HG02981 (cell line): ENCODE measurements around the gene ALOXE3.

Experiments used
- ATAC-seq: cut with Tn5 transposase; IDR thresholded peaks from one replicate; pipeline ENCODE4 v1.9.1; 2021; ENCODE audit warnings: mild to moderate bottlenecking, moderate library complexity; ENCODE audit not compliant: unreplicated experiment

The ALOXE3 gene

GRCh38 chr17:8154608-8155155 lies 36.4 kb upstream of the ALOXE3 start:
- ATAC-seq: no peak

- ATAC-seq: no peak
These were observed 35.8 kb upstream of the ALOXE3 start for GRCh38 chr17:8153957-8154607.

GRCh38 chr17:8153525-8153956 lies 35.2 kb upstream of the ALOXE3 start:
- ATAC-seq: no peak

DNA sequence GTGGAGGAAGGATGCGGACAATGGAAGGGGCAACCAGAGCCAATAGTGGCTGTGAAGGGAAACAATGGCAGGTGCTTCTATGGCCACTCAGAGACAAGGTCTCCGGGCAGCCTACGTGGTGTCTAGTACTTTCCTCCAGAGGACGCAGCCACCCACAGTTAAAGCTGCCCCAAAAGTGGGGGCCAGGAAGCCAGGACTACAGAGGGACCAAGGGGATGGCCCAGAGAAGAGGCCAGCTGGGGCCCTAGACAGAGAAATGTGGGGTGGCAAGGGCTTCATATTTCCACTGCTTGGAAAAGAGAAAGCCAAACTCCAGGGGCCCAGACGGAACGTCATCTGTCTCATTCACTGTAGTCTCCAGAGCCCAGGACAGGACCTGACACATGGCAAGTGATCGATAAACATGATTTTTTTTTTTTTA lies 34.7 kb upstream of the ALOXE3 start:
- ATAC-seq: no peak

DNA sequence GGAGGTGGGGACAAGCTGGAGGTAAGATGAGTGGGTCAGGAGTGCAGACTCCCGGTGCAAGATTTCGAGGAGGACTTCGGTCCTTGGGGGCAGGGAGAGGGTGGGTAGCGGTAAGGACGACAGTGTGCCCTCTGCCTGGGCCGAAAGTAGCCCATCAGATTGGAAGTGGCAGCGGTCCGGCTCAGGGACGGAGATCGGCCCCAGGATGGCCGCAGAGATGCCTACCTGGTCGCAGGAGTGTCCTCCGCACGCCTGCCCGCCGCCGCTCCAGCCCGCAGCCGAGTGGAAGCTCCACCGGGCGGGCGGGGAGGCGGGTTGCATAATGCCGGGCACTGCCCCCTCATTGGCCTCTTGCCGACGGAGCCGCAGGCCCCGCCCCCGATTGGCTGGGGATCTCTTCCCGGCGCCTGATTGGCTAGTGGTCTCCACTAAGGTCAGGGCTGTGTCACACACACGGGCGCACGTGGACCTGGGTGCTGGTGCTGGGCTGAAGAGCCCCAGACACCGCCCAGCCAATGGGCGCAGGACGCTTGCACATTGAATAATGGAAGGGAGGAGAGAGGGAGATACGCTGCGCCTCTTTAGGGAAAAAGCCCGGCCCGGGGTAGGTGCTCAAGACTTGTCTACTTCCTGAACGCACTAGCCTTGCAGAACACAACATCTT lies 33.9 kb upstream of the ALOXE3 start, which contains the start of gene PER1:
TSS of gene PER1 (minus strand) at position 293 of the 664 bp plus-strand sequence. CDS start 1,698 bp downstream, outside the sequence.
- no peak for ATAC-seq

DNA sequence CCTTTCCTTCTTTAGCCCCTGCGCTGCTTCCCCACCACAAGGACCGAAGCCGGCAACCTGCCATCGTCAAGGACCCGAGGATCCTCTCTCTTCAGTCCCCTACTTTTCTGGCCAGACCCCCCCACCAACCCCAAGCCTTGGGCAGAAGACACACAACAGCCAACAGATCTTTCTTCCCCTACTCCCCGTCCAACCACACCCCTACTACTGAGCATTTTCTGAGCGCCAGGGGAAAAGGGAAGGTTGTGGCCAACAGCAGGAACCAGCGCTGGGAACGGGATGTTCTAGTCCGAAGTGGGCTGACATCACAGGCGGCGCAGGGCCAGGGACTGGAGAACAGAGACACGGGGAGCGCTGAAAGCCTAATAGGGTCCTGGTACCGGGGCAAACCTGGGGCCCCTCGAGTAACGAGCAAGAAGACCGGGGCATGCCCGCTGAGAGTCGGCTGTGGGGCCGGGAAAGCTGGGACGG lies 33.4 kb upstream of the ALOXE3 start:
- no peak for ATAC-seq

- ATAC-seq: peak; percentile 39
These were observed 32.9 kb upstream of the ALOXE3 start for GRCh38 chr17:8151120-8151640.

- no peak for ATAC-seq
These were observed 32.1 kb upstream of the ALOXE3 start for GRCh38 chr17:8150194-8151119.

DNA sequence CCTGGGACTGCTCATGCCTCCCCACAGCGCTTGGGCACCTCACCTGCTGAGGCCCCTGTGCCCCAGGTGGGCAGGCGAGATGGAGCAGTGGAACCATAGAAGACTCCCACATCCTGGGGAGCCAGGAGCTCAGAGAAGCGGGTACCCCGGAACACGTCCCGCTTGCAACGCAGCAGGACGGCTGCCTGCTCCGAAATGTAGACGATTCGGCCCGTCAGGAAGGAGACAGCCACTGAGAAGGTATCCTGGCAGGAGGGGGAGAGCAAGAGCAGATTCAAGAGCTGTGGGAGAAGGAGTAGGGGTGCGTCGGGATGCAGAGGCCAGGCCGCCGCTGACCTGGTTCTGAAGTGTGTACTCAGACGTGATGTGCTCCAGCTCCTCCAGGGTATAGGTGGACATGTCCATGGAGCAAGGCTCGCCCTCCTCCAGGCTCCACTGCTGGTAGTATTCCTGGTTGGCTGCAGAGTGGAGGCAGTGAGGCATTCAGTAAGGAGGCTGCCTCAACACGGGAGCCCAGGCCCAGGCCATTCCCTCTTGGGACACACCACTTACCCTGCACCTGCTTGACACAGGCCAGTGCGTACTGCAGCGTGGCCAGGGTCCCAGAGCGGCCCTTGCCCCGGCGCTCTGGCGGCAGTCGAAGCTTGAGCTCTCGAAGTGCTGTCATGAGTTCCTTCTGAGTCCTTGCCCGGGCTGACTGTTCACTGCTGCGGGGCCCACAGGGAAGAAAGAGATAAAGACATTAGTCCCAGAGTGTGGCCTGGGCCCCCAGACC lies 31.3 kb upstream of the ALOXE3 start:
- no peak for ATAC-seq

DNA sequence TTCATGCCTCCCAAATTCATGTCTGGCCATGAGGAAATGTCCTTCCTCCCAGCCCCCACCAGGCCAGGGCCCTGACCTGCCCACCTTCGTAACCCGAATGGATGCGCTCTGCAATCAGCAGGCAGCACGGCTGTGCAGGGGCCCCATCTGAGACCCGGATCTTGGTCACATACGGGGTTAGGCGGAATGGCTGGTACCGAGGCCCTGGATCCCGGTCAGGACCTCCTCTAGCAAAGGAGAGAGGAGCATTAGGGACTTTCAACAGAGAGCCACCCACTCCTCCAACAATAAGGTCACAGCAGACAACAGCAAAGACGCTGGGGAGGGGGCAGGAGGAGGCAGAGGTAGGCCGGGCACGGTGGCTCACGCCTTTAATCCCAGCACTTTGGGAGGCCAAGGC lies 30.2 kb upstream of the ALOXE3 start:
- no peak for ATAC-seq

DNA sequence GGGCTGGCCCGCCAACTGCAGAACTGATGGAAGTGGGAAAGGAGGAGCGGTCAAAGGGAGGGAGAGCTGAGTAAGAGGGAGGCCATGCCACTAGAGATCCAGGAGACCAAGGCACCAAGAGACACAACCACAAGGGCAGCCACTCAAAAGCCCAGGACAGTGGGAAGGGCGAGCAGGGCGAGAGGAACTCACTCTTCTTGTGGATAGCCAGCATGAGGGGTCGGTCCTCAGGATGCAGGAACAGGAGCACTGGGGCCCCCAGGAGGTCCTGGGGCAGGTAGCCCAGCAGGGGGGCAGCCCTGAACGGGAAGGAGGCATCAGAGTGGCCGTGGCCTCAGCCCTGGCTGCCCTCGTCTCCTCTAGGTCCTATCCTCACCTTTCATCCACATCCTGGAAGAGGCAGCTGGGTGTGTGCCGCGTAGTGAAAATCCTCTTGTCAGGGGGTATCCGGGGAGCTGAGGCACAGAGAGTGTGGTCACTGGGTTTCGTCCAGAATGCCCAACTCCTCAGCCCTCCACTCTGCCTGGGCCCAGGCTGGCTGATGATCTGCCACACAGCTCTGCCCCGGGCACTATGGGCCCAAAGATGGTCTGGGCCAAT lies 29.6 kb upstream of the ALOXE3 start:
- no peak for ATAC-seq

DNA sequence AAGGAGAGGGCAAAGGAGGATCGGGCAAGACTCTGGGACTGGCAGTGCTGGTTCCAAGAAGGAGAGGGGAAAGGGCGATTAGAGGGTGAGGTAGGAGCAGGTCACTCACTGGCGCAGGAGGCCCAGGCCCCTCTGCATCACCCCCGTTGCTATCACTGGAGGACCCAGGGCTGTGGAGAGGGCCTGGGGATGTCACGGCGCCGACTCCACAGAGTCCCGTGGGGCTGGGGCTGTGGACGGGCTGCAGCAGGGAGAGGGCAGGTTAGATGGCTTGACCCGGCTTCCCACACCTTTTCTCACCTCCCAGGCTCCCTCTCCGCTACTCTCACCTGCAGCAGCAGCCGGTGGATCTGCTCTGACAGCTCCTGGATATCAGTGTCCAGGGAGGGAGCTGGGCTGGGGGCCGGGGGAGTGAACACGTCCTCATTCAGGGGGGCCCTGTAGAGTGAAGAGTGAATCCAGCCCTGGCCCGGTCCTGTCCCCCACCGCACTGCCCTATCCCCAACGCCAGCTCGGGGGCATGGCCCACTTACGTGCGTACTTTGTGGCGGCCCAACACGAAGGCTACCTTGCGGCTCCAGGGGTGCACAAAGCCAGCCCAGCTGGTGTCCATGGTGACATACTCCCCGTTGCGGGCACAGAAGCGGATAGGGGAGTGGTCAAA lies 29.0 kb upstream of the ALOXE3 start:
- no peak for ATAC-seq

DNA sequence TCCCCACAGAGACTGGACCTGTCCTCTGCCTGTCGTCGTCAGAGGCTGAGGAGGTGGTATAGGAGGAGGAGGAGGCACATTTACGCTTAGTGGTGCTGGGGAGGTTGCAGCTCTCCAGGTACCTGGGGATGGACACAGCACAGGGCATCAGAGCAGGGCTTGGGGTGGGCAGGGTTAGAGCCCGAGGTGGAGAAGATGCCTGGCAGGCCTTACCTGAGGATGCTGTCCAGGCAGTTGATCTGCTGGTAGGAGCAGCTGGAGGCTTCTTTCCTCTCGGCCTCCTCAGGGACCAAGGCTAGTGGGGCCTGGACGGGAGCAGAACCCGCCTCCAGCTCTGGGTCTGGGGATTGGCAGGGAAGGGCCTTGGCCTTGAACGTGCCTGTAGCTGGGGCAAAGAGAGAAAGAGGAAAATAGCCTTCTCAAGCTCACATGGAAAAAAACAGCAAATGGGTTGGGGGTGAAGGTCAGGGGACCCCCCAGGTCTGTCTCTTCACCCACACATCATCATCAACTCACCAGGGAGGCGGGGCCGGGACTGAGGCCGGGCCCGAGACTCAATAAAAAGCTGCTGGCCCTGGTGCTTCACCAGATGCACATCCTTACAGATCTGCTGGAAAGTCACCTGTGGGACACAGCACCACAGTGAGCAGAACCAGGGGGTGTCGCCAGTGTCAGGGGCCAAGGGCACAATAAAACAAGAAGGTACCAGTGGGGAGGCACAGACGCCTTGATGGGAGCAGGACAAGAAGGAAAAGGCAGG lies 28.2 kb upstream of the ALOXE3 start:
- no peak for ATAC-seq

- ATAC-seq: no peak
These were observed 27.5 kb upstream of the ALOXE3 start for GRCh38 chr17:8145811-8146210.

GRCh38 chr17:8144401-8145231 lies 26.3 kb upstream of the ALOXE3 start:
- ATAC-seq: no peak

GRCh38 chr17:8143581-8144400 lies 25.5 kb upstream of the ALOXE3 start:
- ATAC-seq: no peak
